ENCODE data around the gene CBX2. TPM values are rescaled to one million over a fixed set of nuclear protein-coding genes. Genes with fewer than 3 reads are reported as not detected.

CBX2 gene
- total RNA-seq, 1 experiment from 2014 or later, result 28.3 TPM

DNA sequence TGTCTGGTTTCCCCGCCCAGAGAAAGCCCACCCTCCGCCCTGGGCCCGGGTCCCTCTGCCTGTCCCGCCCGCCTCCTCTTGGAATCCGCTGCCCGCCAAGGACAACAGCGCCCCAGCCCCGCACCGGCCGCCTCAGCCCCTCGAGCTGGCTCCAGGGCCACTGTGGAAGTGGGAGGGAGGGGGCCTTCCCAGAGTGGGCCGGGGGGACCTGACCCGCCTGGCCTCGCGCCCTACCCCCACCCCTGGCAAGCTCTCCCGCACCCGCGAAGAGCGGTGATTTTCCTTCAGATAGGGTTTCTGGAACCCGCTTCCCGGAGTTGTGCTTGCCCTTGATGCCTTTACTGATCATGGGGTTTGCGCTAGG, 21.2 kb downstream of the CBX2 start:
- DNase-seq (ENCODE audit: low read depth, low spot score) (no peak), ATAC-seq (no peak)
- H3K4me3 ChIP-seq (replicated peaks in 1 of 2; ENCODE audit: low read depth in 1 of 2, low read length in 2 of 2), result no peak overlapping the region
- H3K27me3 ChIP-seq (ENCODE audit: insufficient read depth, low read length), result no peaks in the 10 kb centered on the region
- peaks cover 10 to 16% of the 10 kb centered on the region in 2 experiments; a peak in 2 of 4 replicates for H3K36me3 ChIP-seq (ENCODE audit: control insufficient read depth in 1 of 2, insufficient read depth in 2 of 2, low read length in 2 of 2)
- ChIA-PET CTCF (interaction anchor here (1.4 kb wide), 1 partner anchor 10 kb away, joined by 5 read pairs; no protein-coding TSS in a partner anchor), POLR2A (interaction anchor here (1.2 to 3.2 kb wide), 2 partner anchors 11 to 40 kb away, joined by 3 to 11 read pairs; partner anchors contain the start of gene CBX4), RAD21 (ENCODE audit: low non-redundant PET in 1 of 2, low total read pairs in 2 of 2, uncharacterized antibody in 2 of 2, unreplicated experiment in 2 of 2) (no interaction called here)
- H4K20me1 ChIP-seq (ENCODE audit: insufficient read depth), result no peaks in the 10 kb centered on the region
- H3K9me2 ChIP-seq (ENCODE audit: insufficient read depth), result no peaks in the 10 kb centered on the region
- H2AFZ ChIP-seq (ENCODE audit: low read depth, low read length, poor library complexity, severe bottlenecking), result no peak overlapping the region
- H3K79me2 ChIP-seq (ENCODE audit: insufficient read depth, low read length), result peaks cover 18% of the 10 kb centered on the region; the same call in 1 of the 2 replicates
- H3K9ac ChIP-seq (ENCODE audit: low read length), result no peak overlapping the region
- no peaks in the 10 kb centered on the region for H3K9me3 ChIP-seq (ENCODE audit: control insufficient read depth in 1 of 2, insufficient read depth in 1 of 2, low read depth in 1 of 2, low read length in 2 of 2)
- intact Hi-C loops (cut with micrococcal nuclease), result loop anchor here (1.0 kb wide), 1 partner anchor 21 kb away; the partner anchor contains the start of gene CBX2
- no peak overlapping the region for H3K4me2 ChIP-seq (ENCODE audit: low read length)
- peaks cover 37 to 62% of the 10 kb centered on the region in 2 experiments for H3K4me1 ChIP-seq (ENCODE audit: control insufficient read depth in 1 of 2, insufficient read depth in 2 of 2, low read length in 2 of 2)
- TF ChIP-seq ZFX (IDR thresholded peaks at IDR 0.05) (no peak), EZH2phosphoT487 (IDR thresholded peaks at IDR 0.05; ENCODE audit: borderline replicate concordance) (no peak), EGR1 (IDR thresholded peaks at IDR 0.05; ENCODE audit: low read depth) (no peak), ELF1 (IDR thresholded peaks at IDR 0.05; ENCODE audit: borderline replicate concordance, low read depth) (no peak), CEBPB (IDR thresholded peaks at IDR 0.05; ENCODE audit: low read depth) (no peak), ZNF274 (IDR thresholded peaks at IDR 0.05; ENCODE audit: low read depth, low read length) (no peak), ZBTB33 (IDR thresholded peaks at IDR 0.05; ENCODE audit: extremely low read depth, insufficient replicate concordance, low read length) (no peak), YY1 (IDR thresholded peaks at IDR 0.05; ENCODE audit: extremely low read depth, insufficient replicate concordance, low read depth, low read length) (no peak)
- H3K27ac ChIP-seq (ENCODE audit: low read depth, low read length), result no peak overlapping the region
- BruUV-seq (replicated peaks), result no TSS peak
